ENCODE results near the gene RASL11B.

DNA sequence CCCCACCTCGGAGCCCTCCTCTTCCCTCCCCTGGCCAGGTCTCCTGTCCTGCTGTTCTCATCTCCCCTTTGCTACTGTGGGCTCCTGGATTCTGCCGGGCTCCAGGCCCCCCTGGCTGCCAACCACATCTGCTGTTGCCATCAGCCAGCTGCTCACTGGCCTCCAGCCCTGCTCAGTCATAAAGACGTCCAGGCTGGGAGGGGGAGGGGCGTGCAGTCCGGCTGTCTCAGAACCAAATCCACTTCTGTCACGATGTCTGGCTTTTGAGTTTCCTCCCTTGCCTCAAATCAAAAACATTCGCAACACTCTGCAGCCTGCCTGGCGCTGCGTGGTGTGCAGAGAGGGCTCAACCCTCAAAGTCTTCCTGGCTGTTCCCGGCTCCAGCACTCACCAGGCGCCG, 7.1 kb downstream of the RASL11B start:
- TF ChIP-seq CTCF (IDR thresholded peaks at IDR 0.05) (no peak), EP300 (IDR thresholded peaks at IDR 0.05) (no peak)

Data from tibial nerve (tissue), 4 donors.